GM12878 (cell line): Measurements from ENCODE around the gene LPAR5. TPM values are rescaled to one million over a fixed set of nuclear protein-coding genes. Genes with fewer than 3 reads are reported as not detected.

ENCODE experiments used
- polyA plus RNA-seq, 11 experiments: library from polyadenylated mRNA; depleted of rRNA in 4 of 11; unstranded in 6 of 11; stranded (reverse) in 5 of 11; fragments of >200 nt; fragmentation: Nextera tagmentation in 4 of 11; fragmentation: Illumina TruSeq in 1 of 11; extraction: Ambion mirVana in 4 of 11; extraction: Trizol in 1 of 11; gene quantifications; 1 replicate in 1 of 11; 2 replicates in 10 of 11; pipeline versions ENCODE4 v1.2.1 to v1.2.3, GENCODE V29; 2011 to 2016; ENCODE audit warnings: inconsistent platforms in 2 of 11, missing spikeins in 2 of 11, low read depth in 1 of 11
- small RNA-seq: library from RNA; depleted of rRNA; stranded (forward); fragments of <200 nt; gene quantifications from one replicate; pipeline ENCODE3, GENCODE V24; 2014
- total RNA-seq, 4 experiments: library from RNA; depleted of rRNA in 3 of 4; stranded (reverse); fragments of >200 nt in 3 of 4; fragmentation: Illumina TruSeq in 1 of 4; extraction: Trizol in 1 of 4; gene quantifications; 2 replicates each; pipeline versions ENCODE4 v1.2.1 to v1.2.3, GENCODE V29; 2013 to 2021

The LPAR5 gene
- total and polyA plus RNA-seq, 10 of the 15 experiments (the other 5 are each of a cell fraction or from before 2014, with no cell fraction given): 1.3 to 7.9 (median 5.3) TPM

Small RNA genes lying within 50 kb of the gene (small RNA-seq; reads per million reads assigned to genes)
- gene SCARNA11: 38.3 reads per million, percentile 98 among the genes with 10 or more reads in this experiment

Other genes with a start within 250 kb of the LPAR5 start
Only the 7 nearest of the 25 such genes appear.
- gene IFFO1, start 79.9 kb downstream of the LPAR5 start, total RNA-seq (2014; rRNA removed): 6.3 and 7.1 TPM in 2 replicates
- 4.7 and 5.1 TPM in 2 replicates for gene IFFO1, start 79.9 kb downstream of the LPAR5 start, total RNA-seq (2014; rRNA removed; fragmentation: Illumina TruSeq; extraction: Trizol)
- 14.4 and 16.6 TPM in 2 replicates for gene IFFO1, start 79.9 kb downstream of the LPAR5 start, total RNA-seq (2021)
- gene IFFO1, start 79.9 kb downstream of the LPAR5 start, polyA plus RNA-seq (2011; rRNA removed): 5.0 and 7.1 TPM in 2 replicates
- gene IFFO1, start 79.9 kb downstream of the LPAR5 start, polyA plus RNA-seq (2014; fragmentation: Illumina TruSeq; extraction: Trizol): 2.2 and 5.4 TPM in 2 replicates
- under 1 TPM; 0.50 to 0.93 TPM for gene IFFO1, start 79.9 kb downstream of the LPAR5 start, polyA plus RNA-seq (2014; fragmentation: Nextera tagmentation; extraction: Ambion mirVana)
- 20.9 and 21.8 TPM in 2 replicates for gene IFFO1, start 79.9 kb downstream of the LPAR5 start, polyA plus RNA-seq (2014; rRNA removed)
- 1 to 10 TPM; 2.7 to 8.8 TPM for gene IFFO1, start 79.9 kb downstream of the LPAR5 start, polyA plus RNA-seq (2016; fragmentation: Nextera tagmentation; extraction: Ambion mirVana)
- gene NOP2, start 67.7 kb downstream of the LPAR5 start, total RNA-seq (2014; rRNA removed): 93.6 and 97.4 TPM in 2 replicates
- 61.3 and 62.3 TPM in 2 replicates for gene NOP2, start 67.7 kb downstream of the LPAR5 start, total RNA-seq (2014; rRNA removed; fragmentation: Illumina TruSeq; extraction: Trizol)
- gene NOP2, start 67.7 kb downstream of the LPAR5 start, total RNA-seq (2021): 99.1 and 102 TPM in 2 replicates
- 74.7 and 91.2 TPM in 2 replicates for gene NOP2, start 67.7 kb downstream of the LPAR5 start, polyA plus RNA-seq (2011; rRNA removed)
- 116 and 121 TPM in 2 replicates for gene NOP2, start 67.7 kb downstream of the LPAR5 start, polyA plus RNA-seq (2014; fragmentation: Illumina TruSeq; extraction: Trizol)
- gene NOP2, start 67.7 kb downstream of the LPAR5 start, polyA plus RNA-seq (2014; fragmentation: Nextera tagmentation; extraction: Ambion mirVana): 10 to 100 TPM; 26.5 to 27.3 TPM
- gene NOP2, start 67.7 kb downstream of the LPAR5 start, polyA plus RNA-seq (2014; rRNA removed): 96.9 and 98.8 TPM in 2 replicates
- gene NOP2, start 67.7 kb downstream of the LPAR5 start, polyA plus RNA-seq (2016; fragmentation: Nextera tagmentation; extraction: Ambion mirVana): 100 to 1,000 TPM; 112 to 114 TPM
- 303 and 304 TPM in 2 replicates for gene CHD4, start 28.6 kb downstream of the LPAR5 start, total RNA-seq (2014; rRNA removed)
- 182 and 184 TPM in 2 replicates for gene CHD4, start 28.6 kb downstream of the LPAR5 start, total RNA-seq (2014; rRNA removed; fragmentation: Illumina TruSeq; extraction: Trizol)
- gene CHD4, start 28.6 kb downstream of the LPAR5 start, total RNA-seq (2021): 323 and 342 TPM in 2 replicates
- gene CHD4, start 28.6 kb downstream of the LPAR5 start, polyA plus RNA-seq (2011; rRNA removed): 83.6 and 113 TPM in 2 replicates
- 250 and 254 TPM in 2 replicates for gene CHD4, start 28.6 kb downstream of the LPAR5 start, polyA plus RNA-seq (2014; fragmentation: Illumina TruSeq; extraction: Trizol)
- 100 to 1,000 TPM in 1 of 2 experiments, 10 to 100 TPM in 1; 58.6 to 109 TPM for gene CHD4, start 28.6 kb downstream of the LPAR5 start, polyA plus RNA-seq (2014; fragmentation: Nextera tagmentation; extraction: Ambion mirVana)
- gene CHD4, start 28.6 kb downstream of the LPAR5 start, polyA plus RNA-seq (2014; rRNA removed): 179 and 208 TPM in 2 replicates
- gene CHD4, start 28.6 kb downstream of the LPAR5 start, polyA plus RNA-seq (2016; fragmentation: Nextera tagmentation; extraction: Ambion mirVana): 100 to 1,000 TPM in 1 of 2 experiments, 10 to 100 TPM in 1; 99.6 to 109 TPM
- 0.27 and 1.1 TPM in 2 replicates for gene ACRBP, start 11.5 kb upstream of the LPAR5 start, total RNA-seq (2014; rRNA removed)
- gene ACRBP, start 11.5 kb upstream of the LPAR5 start, total RNA-seq (2014; rRNA removed; fragmentation: Illumina TruSeq; extraction: Trizol): 0.69 and 1.1 TPM in 2 replicates
- gene ACRBP, start 11.5 kb upstream of the LPAR5 start, total RNA-seq (2021): 1.4 and 1.8 TPM in 2 replicates
- gene ACRBP, start 11.5 kb upstream of the LPAR5 start, polyA plus RNA-seq (2011; rRNA removed): 0.80 and 0.84 TPM in 2 replicates
- gene ACRBP, start 11.5 kb upstream of the LPAR5 start, polyA plus RNA-seq (2014; fragmentation: Illumina TruSeq; extraction: Trizol): 0.75 and 1.5 TPM in 2 replicates
- gene ACRBP, start 11.5 kb upstream of the LPAR5 start, polyA plus RNA-seq (2014; fragmentation: Nextera tagmentation; extraction: Ambion mirVana): under 1 TPM; 0.64 to 0.80 TPM
- 0.80 and 0.94 TPM in 2 replicates for gene ACRBP, start 11.5 kb upstream of the LPAR5 start, polyA plus RNA-seq (2014; rRNA removed)
- 1 to 10 TPM in 1 of 2 experiments, under 1 TPM in 1; 0.54 to 1.3 TPM for gene ACRBP, start 11.5 kb upstream of the LPAR5 start, polyA plus RNA-seq (2016; fragmentation: Nextera tagmentation; extraction: Ambion mirVana)
- 21.7 and 23.7 TPM in 2 replicates for gene ING4, start 27.2 kb upstream of the LPAR5 start, total RNA-seq (2014; rRNA removed)
- gene ING4, start 27.2 kb upstream of the LPAR5 start, total RNA-seq (2014; rRNA removed; fragmentation: Illumina TruSeq; extraction: Trizol): 20.9 and 21.8 TPM in 2 replicates
- gene ING4, start 27.2 kb upstream of the LPAR5 start, total RNA-seq (2021): 20.1 and 21.6 TPM in 2 replicates
- gene ING4, start 27.2 kb upstream of the LPAR5 start, polyA plus RNA-seq (2011; rRNA removed): 53.9 and 63.8 TPM in 2 replicates
- 33.8 and 39.5 TPM in 2 replicates for gene ING4, start 27.2 kb upstream of the LPAR5 start, polyA plus RNA-seq (2014; fragmentation: Illumina TruSeq; extraction: Trizol)
- 1 to 10 TPM; 7.2 to 8.9 TPM for gene ING4, start 27.2 kb upstream of the LPAR5 start, polyA plus RNA-seq (2014; fragmentation: Nextera tagmentation; extraction: Ambion mirVana)
- gene ING4, start 27.2 kb upstream of the LPAR5 start, polyA plus RNA-seq (2014; rRNA removed): 22.6 and 24.2 TPM in 2 replicates
- gene ING4, start 27.2 kb upstream of the LPAR5 start, polyA plus RNA-seq (2016; fragmentation: Nextera tagmentation; extraction: Ambion mirVana): 10 to 100 TPM; 18.4 to 22.5 TPM
- gene ZNF384, start 53.4 kb upstream of the LPAR5 start, total RNA-seq (2014; rRNA removed): 23.3 and 23.7 TPM in 2 replicates
- gene ZNF384, start 53.4 kb upstream of the LPAR5 start, total RNA-seq (2014; rRNA removed; fragmentation: Illumina TruSeq; extraction: Trizol): 26.0 and 27.1 TPM in 2 replicates
- 49.3 and 53.8 TPM in 2 replicates for gene ZNF384, start 53.4 kb upstream of the LPAR5 start, total RNA-seq (2021)
- gene ZNF384, start 53.4 kb upstream of the LPAR5 start, polyA plus RNA-seq (2011; rRNA removed): 42.4 and 70.2 TPM in 2 replicates
- gene ZNF384, start 53.4 kb upstream of the LPAR5 start, polyA plus RNA-seq (2014; fragmentation: Illumina TruSeq; extraction: Trizol): 65.2 and 81.5 TPM in 2 replicates
- 1 to 10 TPM in 1 of 2 experiments, under 1 TPM in 1; 0.46 to 1.3 TPM for gene ZNF384, start 53.4 kb upstream of the LPAR5 start, polyA plus RNA-seq (2014; fragmentation: Nextera tagmentation; extraction: Ambion mirVana)
- 53.5 and 55.8 TPM in 2 replicates for gene ZNF384, start 53.4 kb upstream of the LPAR5 start, polyA plus RNA-seq (2014; rRNA removed)
- gene ZNF384, start 53.4 kb upstream of the LPAR5 start, polyA plus RNA-seq (2016; fragmentation: Nextera tagmentation; extraction: Ambion mirVana): 10 to 100 TPM; 30.0 to 31.0 TPM
- not detected in 2 replicates for gene PIANP, start 64.9 kb upstream of the LPAR5 start, total RNA-seq (2014; rRNA removed)
- gene PIANP, start 64.9 kb upstream of the LPAR5 start, total RNA-seq (2014; rRNA removed; fragmentation: Illumina TruSeq; extraction: Trizol): not detected in 2 replicates
- 0.08 TPM in 1 of 2 replicates, not detected in the other for gene PIANP, start 64.9 kb upstream of the LPAR5 start, total RNA-seq (2021)
- not detected in 2 replicates for gene PIANP, start 64.9 kb upstream of the LPAR5 start, polyA plus RNA-seq (2011; rRNA removed)
- not detected in 2 replicates for gene PIANP, start 64.9 kb upstream of the LPAR5 start, polyA plus RNA-seq (2014; fragmentation: Illumina TruSeq; extraction: Trizol)
- gene PIANP, start 64.9 kb upstream of the LPAR5 start, polyA plus RNA-seq (2014; fragmentation: Nextera tagmentation; extraction: Ambion mirVana): not detected
- gene PIANP, start 64.9 kb upstream of the LPAR5 start, polyA plus RNA-seq (2014; rRNA removed): 0.04 and 0.08 TPM in 2 replicates
- gene PIANP, start 64.9 kb upstream of the LPAR5 start, polyA plus RNA-seq (2016; fragmentation: Nextera tagmentation; extraction: Ambion mirVana): under 1 TPM in 1 of 2 experiments, not detected in 1; 0.12 TPM